Loucy (cell line): Measurements from ENCODE around the gene CTCFL.

Experiments
- CTCF ChIP-seq: fragments of 200-600 bp; sonication (generic); conservative IDR thresholded peaks from 2 replicates; pipeline ENCODE4 v1.5.1; 2014; ENCODE audit warnings: mild to moderate bottlenecking, antibody characterized with exemption, low read length
- EZH2phosphoT487 ChIP-seq: fragments of 200-600 bp; IDR thresholded peaks from 2 replicates; pipeline ENCODE4 v1.6.1; 2018; ENCODE audit warnings: antibody characterized with exemption, mild to moderate bottlenecking, moderate library complexity, borderline replicate concordance

DNA sequence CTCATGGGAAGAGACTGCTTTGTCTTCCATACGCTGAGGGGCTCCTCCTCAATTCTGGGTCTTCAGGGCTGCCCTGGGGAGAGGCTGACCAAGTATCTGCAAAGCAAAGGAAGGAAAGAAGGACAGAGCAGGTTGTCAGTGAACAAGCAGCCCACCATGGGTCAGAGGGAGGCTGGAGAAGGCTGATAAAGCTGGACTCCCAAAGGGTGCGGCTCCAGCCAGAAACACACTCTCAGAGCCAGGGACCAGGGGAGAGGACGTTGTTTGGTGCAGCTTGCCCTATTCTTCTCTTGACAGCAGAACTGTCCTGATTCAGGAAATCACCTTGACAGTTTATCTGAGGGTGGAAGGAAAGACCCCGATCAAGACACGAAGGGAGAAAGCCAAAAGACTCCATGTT lies 10.4 kb upstream of the CTCFL start:
- no peak for TF ChIP-seq CTCF
- no peak for TF ChIP-seq EZH2phosphoT487
